ENCODE data around the gene HDAC2.

The HDAC2 gene

DNA sequence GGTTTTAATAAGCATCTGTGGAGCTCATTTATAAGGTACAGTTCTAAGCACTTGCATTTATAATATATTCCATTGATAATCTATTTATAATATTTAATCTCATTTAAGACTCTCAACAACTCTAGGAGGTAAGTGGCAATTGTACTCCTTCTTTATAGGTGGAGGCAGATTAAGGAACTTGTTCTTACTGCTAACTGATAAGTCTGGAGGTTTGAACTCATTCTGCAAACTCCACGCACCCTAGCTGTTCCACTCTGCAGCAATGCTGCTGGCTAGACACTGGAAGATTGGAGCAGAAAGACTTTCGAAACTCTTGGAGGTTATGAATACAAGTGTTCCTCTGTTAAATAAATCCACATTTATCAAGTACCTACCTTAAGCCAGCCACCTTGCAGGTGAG, 793 bp upstream of the HDAC2 start:
- H3K4me3 ChIP-seq (ENCODE audit: low read depth, low read length): peak overlapping the region; percentile 94
- TF ChIP-seq, protein P1, sequence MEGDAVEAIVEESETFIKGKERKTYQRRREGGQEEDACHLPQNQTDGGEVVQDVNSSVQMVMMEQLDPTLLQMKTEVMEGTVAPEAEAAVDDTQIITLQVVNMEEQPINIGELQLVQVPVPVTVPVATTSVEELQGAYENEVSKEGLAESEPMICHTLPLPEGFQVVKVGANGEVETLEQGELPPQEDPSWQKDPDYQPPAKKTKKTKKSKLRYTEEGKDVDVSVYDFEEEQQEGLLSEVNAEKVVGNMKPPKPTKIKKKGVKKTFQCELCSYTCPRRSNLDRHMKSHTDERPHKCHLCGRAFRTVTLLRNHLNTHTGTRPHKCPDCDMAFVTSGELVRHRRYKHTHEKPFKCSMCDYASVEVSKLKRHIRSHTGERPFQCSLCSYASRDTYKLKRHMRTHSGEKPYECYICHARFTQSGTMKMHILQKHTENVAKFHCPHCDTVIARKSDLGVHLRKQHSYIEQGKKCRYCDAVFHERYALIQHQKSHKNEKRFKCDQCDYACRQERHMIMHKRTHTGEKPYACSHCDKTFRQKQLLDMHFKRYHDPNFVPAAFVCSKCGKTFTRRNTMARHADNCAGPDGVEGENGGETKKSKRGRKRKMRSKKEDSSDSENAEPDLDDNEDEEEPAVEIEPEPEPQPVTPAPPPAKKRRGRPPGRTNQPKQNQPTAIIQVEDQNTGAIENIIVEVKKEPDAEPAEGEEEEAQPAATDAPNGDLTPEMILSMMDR (IDR thresholded peaks at IDR 0.05; ENCODE audit: low read depth, low read length): no peak

DNA sequence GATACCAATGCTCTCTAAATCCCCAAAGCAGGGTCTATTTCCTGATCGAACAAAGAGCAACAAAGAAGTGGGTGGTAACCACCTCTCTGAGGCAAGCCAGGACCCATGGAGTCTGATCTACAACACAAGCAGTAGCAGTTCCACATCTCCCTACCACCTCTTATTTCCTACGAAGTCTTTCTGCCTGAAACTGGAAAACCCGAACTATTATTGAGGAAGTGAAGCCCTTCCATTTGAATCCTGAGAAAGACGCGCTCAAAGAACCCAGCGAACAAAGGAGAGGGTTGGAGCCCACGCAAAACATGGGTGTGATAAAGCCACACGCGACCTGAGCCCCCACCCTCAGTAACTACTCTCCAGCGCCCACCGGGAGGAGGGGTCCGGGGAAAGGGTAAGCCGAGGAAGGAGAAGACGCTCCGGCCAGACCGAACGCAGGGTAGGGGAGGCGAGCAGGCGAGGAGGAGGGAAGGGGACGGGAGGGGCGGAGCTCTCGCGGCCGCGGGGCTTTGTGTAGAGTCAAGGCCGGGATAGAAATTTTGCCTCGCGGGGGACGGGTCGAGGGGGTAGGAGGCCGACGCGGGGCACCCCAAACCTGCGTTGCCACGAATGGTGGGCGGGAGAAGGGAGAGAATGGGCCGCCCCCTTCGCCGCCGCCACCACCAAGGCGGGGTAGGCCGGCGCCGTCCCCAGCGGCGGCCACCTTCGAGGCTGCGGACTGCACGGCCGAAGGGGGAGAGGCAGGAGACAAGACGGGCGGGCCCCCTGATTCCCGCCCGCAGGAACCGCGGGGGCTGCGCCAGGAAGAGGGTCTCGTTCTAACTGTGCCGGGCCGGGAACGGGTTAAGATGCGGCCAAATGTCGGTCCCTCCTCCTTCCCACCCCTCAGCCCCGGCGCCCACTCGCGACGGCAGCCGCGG, 802 bp downstream of the HDAC2 start:
- TF ChIP-seq, protein P1 (IDR thresholded peaks at IDR 0.05; ENCODE audit: low read depth, low read length): no peak
- peak overlapping the region; percentile 94 for H3K4me3 ChIP-seq (ENCODE audit: low read depth, low read length)

DNA sequence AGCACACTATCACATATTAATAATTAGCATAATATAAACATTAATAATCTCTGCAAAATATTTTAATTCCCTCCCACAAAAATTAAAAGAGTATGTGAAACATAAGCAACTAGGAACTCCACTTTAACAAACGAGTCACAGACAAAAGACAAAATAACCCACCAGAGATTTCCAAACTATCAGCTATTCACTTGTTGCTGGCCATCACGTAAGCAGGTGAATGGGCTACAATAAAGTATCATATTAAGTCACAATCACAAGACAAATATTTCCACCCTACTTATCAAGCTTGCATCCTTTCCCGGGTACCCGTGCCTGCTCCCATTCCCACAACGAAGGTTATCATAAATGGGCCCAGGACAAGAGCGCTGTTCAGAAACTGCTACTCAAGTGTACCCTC, 2.5 kb downstream of the HDAC2 start:
- H3K4me3 ChIP-seq (ENCODE audit: low read depth, low read length): peak overlapping the region; percentile 94
- TF ChIP-seq, protein P1 (IDR thresholded peaks at IDR 0.05; ENCODE audit: low read depth, low read length): no peak

DNA sequence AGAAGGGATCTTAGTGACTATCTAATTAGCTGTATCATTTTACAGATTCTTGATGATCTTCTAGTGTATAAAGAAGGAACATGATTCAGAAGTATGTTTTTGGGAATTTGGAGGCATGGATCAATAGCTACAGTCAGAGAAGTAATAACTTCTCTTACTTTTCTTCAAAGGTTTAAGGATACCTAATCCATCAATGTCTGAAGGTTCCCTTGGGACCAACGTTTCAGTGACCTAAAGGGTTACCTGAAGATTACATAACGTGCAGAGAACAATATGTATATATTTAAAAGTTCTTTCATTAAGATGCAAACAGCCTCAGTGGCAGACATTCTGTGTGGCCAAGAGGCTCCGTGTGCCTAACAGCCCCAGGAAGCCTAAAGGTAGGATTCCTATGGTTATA, 3.2 kb downstream of the HDAC2 start:
- no peak overlapping the region for H3K4me3 ChIP-seq (ENCODE audit: low read depth, low read length)

DNA sequence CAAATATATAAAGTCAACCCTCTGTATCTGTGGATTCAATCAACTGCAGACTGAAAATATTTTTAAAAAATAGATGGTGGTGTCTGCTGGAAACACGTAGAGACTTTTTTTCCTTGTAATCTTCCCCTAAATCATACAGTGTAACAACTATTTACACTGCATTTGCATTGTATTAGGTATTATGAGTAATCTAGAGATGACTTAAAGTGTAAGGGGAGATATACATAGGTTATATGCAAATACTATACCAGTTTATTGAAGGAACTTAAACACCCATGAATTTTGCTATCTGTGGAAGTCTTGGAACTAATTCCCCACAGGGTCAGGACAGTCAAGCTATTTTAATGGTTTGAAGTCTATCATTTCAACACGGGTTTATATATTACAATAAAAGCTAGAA, 10.2 kb downstream of the HDAC2 start:
- no peak overlapping the region for H3K4me3 ChIP-seq (ENCODE audit: low read depth, low read length)
- TF ChIP-seq, protein P1 (IDR thresholded peaks at IDR 0.05; ENCODE audit: low read depth, low read length): no peak

More for the DNA sequence above, 3.2 kb downstream of the HDAC2 start:
- TF ChIP-seq, protein P1 (IDR thresholded peaks at IDR 0.05; ENCODE audit: low read depth, low read length): no peak

DNA sequence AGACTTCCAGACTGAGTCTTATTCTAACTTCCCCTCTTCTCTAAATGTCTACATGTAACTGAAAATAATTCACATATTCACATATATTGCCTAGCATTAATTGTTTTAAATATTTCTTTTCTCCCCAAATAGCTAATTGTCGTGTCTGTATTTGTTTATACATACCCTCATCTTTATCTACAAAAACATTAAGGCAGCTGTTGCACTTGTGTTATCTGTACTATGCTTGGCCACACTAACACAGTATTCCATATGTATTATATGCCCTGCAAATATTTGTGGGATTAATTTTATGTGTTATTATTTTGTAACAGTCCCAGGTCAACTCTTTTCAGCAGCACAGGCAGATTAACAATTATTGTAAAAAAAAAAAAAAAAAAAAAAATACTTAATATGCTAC, 11.7 kb downstream of the HDAC2 start:
- H3K4me3 ChIP-seq (ENCODE audit: low read depth, low read length): no peak overlapping the region
- TF ChIP-seq, protein P1 (IDR thresholded peaks at IDR 0.05; ENCODE audit: low read depth, low read length): no peak

DNA sequence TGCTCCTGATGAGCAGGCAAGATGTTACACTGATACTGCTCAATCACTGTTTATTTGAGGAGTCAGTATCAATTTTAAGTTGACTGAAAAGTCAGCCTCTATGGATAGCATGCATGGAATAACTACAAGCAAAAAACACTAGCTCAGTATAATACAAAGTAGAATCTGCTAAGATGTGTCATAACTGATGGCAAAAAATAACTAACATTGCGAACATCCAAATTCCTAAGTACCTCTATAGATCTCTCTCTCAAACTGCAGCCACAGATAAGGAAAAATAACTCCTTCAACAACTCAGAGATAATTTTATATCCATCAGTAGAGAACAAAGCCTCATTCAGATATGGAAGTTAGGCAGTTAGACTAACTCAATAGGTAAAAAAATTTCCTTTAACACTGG, 16.3 kb downstream of the HDAC2 start:
- no peak overlapping the region for H3K4me3 ChIP-seq (ENCODE audit: low read depth, low read length)
- TF ChIP-seq, protein P1 (IDR thresholded peaks at IDR 0.05; ENCODE audit: low read depth, low read length): no peak
